CD8-positive, alpha-beta memory T cell (primary cell): Measurements from ENCODE around the gene TRPM5. TPM values are rescaled to one million over a fixed set of nuclear protein-coding genes. Genes with fewer than 3 reads are reported as not detected.

Experiments used
- CTCF ChIA-PET: fragments of 350-600 bp; sonication (Branson Sonifier 250); formaldehyde crosslinking; loops from one replicate; lab custom pipeline; 2021; ENCODE audit warnings: antibody characterized with exemption; lab: Charles Lee
- POLR2A ChIA-PET: fragments of 350-600 bp; sonication (Branson Sonifier 250); formaldehyde crosslinking; loops from one replicate; lab custom pipeline; 2021; ENCODE audit warnings: antibody characterized with exemption; lab: Charles Lee
- DNase-seq, 5 donors: peaks; one replicate each; pipeline versions ENCODE4 v3.0.0 to v3.0.0-alpha.2; 2020 to 2022; ENCODE audit warnings: mixed read lengths in 1 of 5
- H3K27ac ChIP-seq: one replicate; pipeline ENCODE4 v1.7.0; 2013; ENCODE audit warnings: low read depth, mild to moderate bottlenecking, low read length, moderate library complexity
- H3K27me3 ChIP-seq: 2 replicates; pipeline ENCODE4 v1.7.0; 2013; ENCODE audit warnings: low read length, mild to moderate bottlenecking; ENCODE audit not compliant: insufficient read depth, poor library complexity, severe bottlenecking
- H3K36me3 ChIP-seq: 2 replicates; pipeline ENCODE4 v1.7.0; 2013; ENCODE audit warnings: mild to moderate bottlenecking, low read length, moderate library complexity; ENCODE audit not compliant: insufficient read depth
- H3K4me1 ChIP-seq: 2 replicates; pipeline ENCODE4 v1.7.0; 2013; ENCODE audit warnings: mild to moderate bottlenecking, low read length, moderate library complexity; ENCODE audit not compliant: insufficient read depth
- H3K4me3 ChIP-seq: 2 replicates; pipeline ENCODE4 v1.7.0; 2013; ENCODE audit warnings: mild to moderate bottlenecking, low read length
- H3K9me3 ChIP-seq: 2 replicates; pipeline ENCODE4 v1.7.0; 2013; ENCODE audit warnings: mild to moderate bottlenecking, low read length
- H3K27ac Mint-ChIP-seq, 8 donors: one replicate each; pipeline ENCODE4 v1.8.0; 2020 to 2021; ENCODE audit warnings: mixed read lengths in 8 of 8, mild to moderate bottlenecking in 6 of 8, inconsistent platforms in 3 of 8, moderate library complexity in 3 of 8
- H3K27me3 Mint-ChIP-seq, 2 donors: one replicate each; pipeline ENCODE4 v1.8.0; 2020 to 2021; ENCODE audit warnings: mixed read lengths in 2 of 2, mild to moderate bottlenecking in 1 of 2, moderate library complexity in 1 of 2
- H3K36me3 Mint-ChIP-seq, 3 donors: one replicate each; pipeline ENCODE4 v1.8.0; 2020 to 2021; ENCODE audit warnings: mixed read lengths in 3 of 3, inconsistent platforms in 1 of 3, mild to moderate bottlenecking in 1 of 3
- H3K4me1 Mint-ChIP-seq, 3 donors: one replicate each; pipeline ENCODE4 v1.8.0; 2020 to 2021; ENCODE audit warnings: mixed read lengths in 3 of 3, inconsistent platforms in 1 of 3, mild to moderate bottlenecking in 1 of 3
- H3K4me3 Mint-ChIP-seq, 7 donors: one replicate each; pipeline ENCODE4 v1.8.0; 2020 to 2021; ENCODE audit warnings: mixed read lengths in 7 of 7, mild to moderate bottlenecking in 6 of 7, moderate library complexity in 4 of 7, inconsistent platforms in 2 of 7
- H3K9me3 Mint-ChIP-seq, 5 donors: one replicate each; pipeline ENCODE4 v1.8.0; 2020 to 2022; ENCODE audit warnings: mixed read lengths in 5 of 5, mild to moderate bottlenecking in 3 of 5, moderate library complexity in 2 of 5, inconsistent platforms in 1 of 5
- polyA plus RNA-seq: library from polyadenylated mRNA; unstranded; fragments of 300-500 nt; fragmentation: Illumina TruSeq; gene quantifications from one replicate; pipeline ENCODE4 v1.2.3, GENCODE V29; 2021
- total RNA-seq, 2 experiments: library from RNA; stranded (reverse); gene quantifications; one replicate each; pipeline ENCODE4 v1.2.3, GENCODE V29; 2021

TRPM5 gene
- total and polyA plus RNA-seq, 3 experiments from 2014 or later = not detected

- no peak overlapping the region for H3K27ac Mint-ChIP-seq
- no peaks in the 10 kb centered on the region for H3K9me3 Mint-ChIP-seq
- Histone ChIP-seq H3K4me3 (no peak overlapping the region), H3K27me3 (no peaks in the 10 kb centered on the region), H3K36me3 (no peaks in the 10 kb centered on the region), H3K9me3 (no peaks in the 10 kb centered on the region), H3K4me1 (no peaks in the 10 kb centered on the region), H3K27ac (no peak overlapping the region)
- H3K36me3 Mint-ChIP-seq = no peaks in the 10 kb centered on the region
- DNase-seq = no peak
- H3K4me1 Mint-ChIP-seq = no peaks in the 10 kb centered on the region
- H3K27me3 Mint-ChIP-seq = peaks cover 6 to 11% of the 10 kb centered on the region in 2 donors
- POLR2A ChIA-PET = no interaction called here
- CTCF ChIA-PET = interaction anchor here (2.9 kb wide), 1 partner anchor 14 kb away, joined by 9 read pairs; no protein-coding TSS in a partner anchor
- no peak overlapping the region for H3K4me3 Mint-ChIP-seq
Measured at GRCh38 chr11:2435288-2436012, 8.9 kb downstream of the TRPM5 start.

- H3K9me3 ChIP-seq = no peaks in the 10 kb centered on the region
- H3K27ac ChIP-seq = no peak overlapping the region
- ChIA-PET CTCF (interaction anchor here (4.5 kb wide), 1 partner anchor 97 kb away, joined by 31 read pairs; no protein-coding TSS in a partner anchor), POLR2A (no interaction called here)
- Mint-ChIP-seq H3K27ac (no peak overlapping the region), H3K9me3 (no peaks in the 10 kb centered on the region), H3K4me3 (no peak overlapping the region), H3K4me1 (no peaks in the 10 kb centered on the region), H3K27me3 (peaks cover 4 to 11% of the 10 kb centered on the region in 2 donors), H3K36me3 (no peaks in the 10 kb centered on the region)
- H3K27me3 ChIP-seq = no peaks in the 10 kb centered on the region
- H3K4me3 ChIP-seq = no peak overlapping the region
- no peak for DNase-seq
- H3K4me1 ChIP-seq = no peaks in the 10 kb centered on the region
- no peaks in the 10 kb centered on the region for H3K36me3 ChIP-seq
Measured at GRCh38 chr11:2434506-2435255, 9.6 kb downstream of the TRPM5 start.

- ChIA-PET CTCF (interaction anchor here (4.5 kb wide), 1 partner anchor 98 kb away, joined by 31 read pairs; no protein-coding TSS in a partner anchor), POLR2A (no interaction called here)
- H3K27me3 Mint-ChIP-seq = peaks cover 4 to 11% of the 10 kb centered on the region in 2 donors
- Histone ChIP-seq H3K4me3 (no peak overlapping the region), H3K4me1 (no peaks in the 10 kb centered on the region), H3K9me3 (no peaks in the 10 kb centered on the region), H3K27me3 (no peaks in the 10 kb centered on the region), H3K36me3 (no peaks in the 10 kb centered on the region), H3K27ac (no peak overlapping the region)
- no peaks in the 10 kb centered on the region for H3K36me3 Mint-ChIP-seq
- H3K4me1 Mint-ChIP-seq = no peaks in the 10 kb centered on the region
- H3K9me3 Mint-ChIP-seq = no peaks in the 10 kb centered on the region
- DNase-seq = peak in 1 of 5 donors; percentile 18
- H3K27ac Mint-ChIP-seq = no peak overlapping the region
- no peak overlapping the region for H3K4me3 Mint-ChIP-seq
Measured at GRCh38 chr11:2434008-2434407, 10.3 kb downstream of the TRPM5 start.

- H3K4me3 Mint-ChIP-seq = no peak overlapping the region
- H3K9me3 Mint-ChIP-seq = no peaks in the 10 kb centered on the region
- H3K36me3 ChIP-seq = no peaks in the 10 kb centered on the region
- ChIA-PET POLR2A (no interaction called here), CTCF (interaction anchor here (1.4 to 4.5 kb wide), 2 partner anchors 98 to 102 kb away, joined by 3 to 31 read pairs; no protein-coding TSS in a partner anchor)
- no peaks in the 10 kb centered on the region for H3K9me3 ChIP-seq
- H3K27ac Mint-ChIP-seq = no peak overlapping the region
- peak in 1 of 5 donors; percentile 26 for DNase-seq
- no peaks in the 10 kb centered on the region for H3K4me1 ChIP-seq
- no peak overlapping the region for H3K27ac ChIP-seq
- H3K27me3 ChIP-seq = no peaks in the 10 kb centered on the region
- H3K36me3 Mint-ChIP-seq = no peaks in the 10 kb centered on the region
- H3K4me3 ChIP-seq = no peak overlapping the region
- no peaks in the 10 kb centered on the region for H3K4me1 Mint-ChIP-seq
- H3K27me3 Mint-ChIP-seq = peaks cover 4 to 11% of the 10 kb centered on the region in 2 donors
Measured at GRCh38 chr11:2433106-2433925, 11.0 kb downstream of the TRPM5 start.

GRCh38 chr11:2432628-2433071 is 11.7 kb downstream of the TRPM5 start:
- H3K4me1 ChIP-seq = no peaks in the 10 kb centered on the region
- H3K36me3 ChIP-seq = no peaks in the 10 kb centered on the region
- Mint-ChIP-seq H3K27me3 (peaks cover 2 to 8% of the 10 kb centered on the region in 2 donors), H3K9me3 (no peaks in the 10 kb centered on the region), H3K4me1 (no peaks in the 10 kb centered on the region), H3K27ac (no peak overlapping the region), H3K36me3 (no peaks in the 10 kb centered on the region), H3K4me3 (no peak overlapping the region)
- no peaks in the 10 kb centered on the region for H3K9me3 ChIP-seq
- ChIA-PET POLR2A (no interaction called here), CTCF (interaction anchor here (1.4 to 4.5 kb wide), 2 partner anchors 99 to 103 kb away, joined by 3 to 31 read pairs; no protein-coding TSS in a partner anchor)
- H3K27ac ChIP-seq = no peak overlapping the region
- H3K27me3 ChIP-seq = no peaks in the 10 kb centered on the region
- no peak overlapping the region for H3K4me3 ChIP-seq
- DNase-seq = peak in 1 of 5 donors; percentile 35

- no peak overlapping the region for H3K27ac ChIP-seq
- Mint-ChIP-seq H3K4me3 (no peak overlapping the region), H3K4me1 (no peaks in the 10 kb centered on the region), H3K36me3 (no peaks in the 10 kb centered on the region), H3K27ac (no peak overlapping the region), H3K9me3 (no peaks in the 10 kb centered on the region), H3K27me3 (peaks cover 0 to 3% of the 10 kb centered on the region in 2 donors)
- no peaks in the 10 kb centered on the region for H3K9me3 ChIP-seq
- peak in 1 of 5 donors; percentile 17 for DNase-seq
- no peaks in the 10 kb centered on the region for H3K4me1 ChIP-seq
- no peak overlapping the region for H3K4me3 ChIP-seq
- CTCF ChIA-PET = interaction anchor here (1.4 to 4.5 kb wide), 2 partner anchors 100 to 103 kb away, joined by 3 to 31 read pairs; no protein-coding TSS in a partner anchor
- H3K36me3 ChIP-seq = no peaks in the 10 kb centered on the region
- no peaks in the 10 kb centered on the region for H3K27me3 ChIP-seq
- POLR2A ChIA-PET = no interaction called here
Measured at GRCh38 chr11:2432171-2432621, 12.1 kb downstream of the TRPM5 start.

- Mint-ChIP-seq H3K4me1 (no peaks in the 10 kb centered on the region), H3K27me3 (no peaks in the 10 kb centered on the region), H3K27ac (peak overlapping the region in 1 of 8 donors; percentile 59), H3K9me3 (no peaks in the 10 kb centered on the region), H3K36me3 (no peaks in the 10 kb centered on the region), H3K4me3 (no peak overlapping the region)
- DNase-seq = peak in 1 of 5 donors; percentile 17
- POLR2A ChIA-PET = no interaction called here
- no peak overlapping the region for H3K4me3 ChIP-seq
- H3K36me3 ChIP-seq = no peaks in the 10 kb centered on the region
- no peak overlapping the region for H3K27ac ChIP-seq
- no peaks in the 10 kb centered on the region for H3K4me1 ChIP-seq
- CTCF ChIA-PET = interaction anchor here (1.3 to 4.5 kb wide), 3 partner anchors 10 to 660 kb away, joined by 4 to 31 read pairs (median 4); no protein-coding TSS in a partner anchor
- no peaks in the 10 kb centered on the region for H3K27me3 ChIP-seq
- no peaks in the 10 kb centered on the region for H3K9me3 ChIP-seq
Measured at GRCh38 chr11:2431395-2431794, 12.9 kb downstream of the TRPM5 start.
